DMS153 (cell line): ENCODE measurements around the gene MTA1.

Experiments
- DNase-seq: peaks from one replicate; lab custom pipeline; 2025; lab: John Stamatoyannopoulos, UW

Gene MTA1

DNA sequence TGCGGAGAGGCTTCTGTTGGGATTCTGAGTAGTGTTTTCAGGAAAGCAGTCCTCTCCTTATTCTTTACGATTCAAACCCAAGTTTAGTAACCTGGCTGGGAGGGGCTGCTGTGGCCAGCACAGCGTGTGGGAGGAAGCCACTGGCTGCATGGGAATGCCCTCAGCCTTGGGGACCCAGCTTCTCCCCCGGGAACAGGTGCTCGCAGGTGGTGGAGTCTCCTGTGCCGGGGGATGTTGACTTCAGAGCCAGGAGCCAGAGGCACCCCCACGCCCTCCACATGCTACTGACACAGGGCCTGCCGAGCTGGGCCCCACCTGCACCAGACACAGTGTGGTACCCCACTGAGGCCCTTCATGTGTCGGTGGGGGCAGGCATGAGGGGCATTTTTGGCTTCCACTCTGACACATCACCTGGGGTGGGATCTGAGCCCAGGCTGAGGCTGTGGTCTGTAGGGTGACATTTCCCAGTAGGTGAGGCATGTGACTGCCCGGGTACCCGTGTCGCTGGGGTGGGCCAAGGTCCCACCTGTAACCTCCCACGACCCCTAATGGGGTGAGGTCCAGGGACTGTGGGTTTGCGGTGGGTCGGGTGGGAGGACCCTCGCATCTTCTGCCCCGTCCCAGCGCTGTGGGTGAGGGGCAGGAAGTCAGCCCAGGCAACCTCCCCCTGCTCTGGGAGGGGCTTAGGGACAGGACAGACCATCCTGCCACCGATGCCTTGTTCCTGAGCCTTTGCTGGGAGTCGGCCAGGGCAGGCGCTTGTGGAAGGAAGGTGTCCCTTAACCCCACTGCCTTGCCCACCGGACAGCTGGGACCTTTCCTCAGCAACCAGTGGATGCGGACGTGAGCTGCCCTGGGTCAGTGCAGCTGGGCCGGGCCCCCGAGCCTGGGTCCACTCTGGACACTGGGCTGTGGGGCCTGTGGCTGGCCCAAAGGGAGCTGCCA, 26.5 kb downstream of the MTA1 start:
- DNase-seq = no peak

DNA sequence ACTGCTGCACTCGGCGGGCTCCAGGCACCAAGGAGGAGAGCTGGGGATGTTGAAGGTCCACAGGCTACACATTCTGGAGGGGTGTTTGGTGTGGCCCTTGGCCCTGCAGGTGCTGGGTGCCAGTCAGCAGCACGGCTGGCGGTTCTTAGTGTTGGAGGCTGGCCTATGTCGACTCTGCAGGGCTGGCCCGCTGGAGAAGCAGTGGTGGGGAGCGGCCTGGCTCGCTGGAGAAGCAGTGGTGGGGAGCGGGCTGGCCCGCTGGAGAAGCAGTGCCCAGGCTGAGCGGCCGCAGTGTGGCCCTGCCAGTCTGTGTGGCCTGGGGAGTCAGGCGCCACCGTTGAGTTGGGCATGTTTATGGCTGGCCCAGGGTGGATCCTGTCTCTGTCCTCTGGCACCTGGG, 27.3 kb downstream of the MTA1 start:
- no peak for DNase-seq

DNA sequence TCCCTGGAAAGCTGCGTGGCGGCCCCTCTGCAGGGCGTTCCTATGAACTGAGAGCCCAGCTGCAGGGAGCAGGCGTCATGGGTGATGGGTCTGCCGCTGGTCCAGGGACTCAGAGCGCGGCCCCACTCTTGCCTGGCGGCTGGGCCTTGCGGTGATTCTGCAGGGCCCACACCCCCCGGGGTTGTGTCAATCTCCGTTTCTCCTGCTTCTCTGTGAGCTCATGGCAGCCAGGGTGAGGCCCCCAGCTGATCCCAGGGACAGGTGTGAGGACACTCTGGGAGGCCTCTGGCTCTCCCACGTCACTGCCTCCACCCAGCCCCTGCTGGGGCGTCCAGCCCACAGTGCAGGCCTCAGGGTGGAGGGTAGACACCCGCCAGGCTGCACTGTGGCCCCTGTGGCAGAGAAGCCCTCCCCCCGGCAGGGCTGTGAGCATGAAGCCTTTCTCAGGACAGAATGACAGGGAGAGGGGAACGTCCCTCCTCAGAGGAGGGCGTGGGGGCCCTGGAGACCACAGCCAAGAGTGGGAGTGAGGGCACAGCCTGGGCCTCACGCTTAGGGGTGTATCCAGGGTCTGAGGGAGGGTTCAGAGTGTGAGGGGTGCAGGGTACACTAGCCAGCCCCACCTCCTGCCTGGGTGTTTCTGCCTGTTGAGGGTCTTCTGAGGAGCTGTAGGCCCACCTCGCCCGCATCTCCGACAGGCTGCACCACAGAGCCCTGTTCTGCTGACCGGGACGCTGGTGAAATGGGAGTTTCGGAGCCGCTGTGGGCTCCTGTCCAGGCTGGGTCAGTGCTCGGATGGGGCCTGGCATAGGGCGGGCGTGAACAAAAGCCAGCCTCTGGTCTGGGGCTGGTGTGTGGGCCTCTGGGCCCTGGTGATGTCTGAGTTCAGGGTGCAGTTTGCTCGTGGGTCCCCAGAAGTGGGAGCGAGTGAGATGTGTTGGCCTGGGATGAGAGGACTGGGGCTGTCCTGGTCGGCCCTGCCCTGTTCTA, 28.3 kb downstream of the MTA1 start:
- no peak for DNase-seq

DNA sequence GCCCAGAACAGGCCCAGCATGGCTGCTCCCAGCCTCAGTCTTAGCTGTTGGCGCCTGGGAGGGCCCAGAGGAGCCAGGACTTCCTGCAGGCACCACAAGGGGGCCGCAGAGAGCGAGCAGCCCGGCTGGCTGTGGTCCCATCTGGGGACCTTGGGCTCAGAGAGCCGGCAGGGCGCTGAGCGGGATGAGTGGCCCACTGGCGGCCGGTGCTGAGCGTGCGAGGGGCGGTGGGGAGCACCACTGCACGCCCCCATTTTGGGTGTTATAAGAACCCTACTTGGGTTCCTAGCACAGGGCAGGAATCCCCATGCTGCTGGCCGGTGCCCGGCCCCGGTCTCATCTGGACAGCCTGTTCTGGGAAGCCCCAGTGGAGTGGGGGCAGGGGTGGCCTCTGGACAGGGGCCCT, 29.1 kb downstream of the MTA1 start:
- no peak for DNase-seq

DNA sequence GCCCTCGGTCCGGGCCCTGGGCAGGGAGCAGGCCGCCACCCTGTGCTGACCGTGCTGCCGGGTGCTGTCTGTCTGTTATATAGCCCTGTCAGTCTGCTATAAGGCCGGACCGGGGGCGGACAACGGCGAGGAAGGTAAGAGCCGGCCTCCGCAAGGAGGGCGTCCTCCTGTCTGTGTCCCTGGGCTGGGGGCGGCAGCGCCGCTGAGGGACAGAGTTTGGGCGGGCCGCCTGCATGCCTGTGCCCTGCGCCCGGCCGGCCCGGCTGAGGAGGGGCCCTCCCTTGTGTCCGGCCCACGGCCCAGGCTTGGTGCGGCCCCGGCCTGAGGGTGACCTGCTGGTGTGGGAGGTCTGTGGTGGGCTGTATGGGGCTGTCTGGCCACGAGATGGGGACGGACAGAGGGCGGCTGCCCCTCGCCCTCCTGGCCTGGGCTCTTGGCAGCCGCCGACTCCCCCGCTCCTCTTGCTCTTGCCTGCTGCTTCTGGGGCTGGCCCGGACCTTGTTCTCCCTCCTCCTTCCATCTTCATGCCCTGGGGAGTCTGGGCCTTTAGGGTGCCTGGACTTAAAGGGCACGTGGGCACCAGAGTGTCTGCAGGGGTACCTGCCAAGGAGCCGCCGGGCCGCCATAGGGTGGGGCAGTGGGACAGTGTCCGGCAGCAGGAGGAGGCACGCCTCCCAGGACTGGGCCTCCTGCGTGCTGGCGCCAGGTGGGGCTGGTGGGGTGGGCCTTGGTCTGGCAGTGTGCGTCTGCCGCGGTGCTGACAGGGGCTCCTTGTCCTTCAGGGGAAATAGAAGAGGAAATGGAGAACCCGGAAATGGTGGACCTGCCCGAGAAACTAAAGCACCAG, 29.9 kb downstream of the MTA1 start:
- no peak for DNase-seq

DNA sequence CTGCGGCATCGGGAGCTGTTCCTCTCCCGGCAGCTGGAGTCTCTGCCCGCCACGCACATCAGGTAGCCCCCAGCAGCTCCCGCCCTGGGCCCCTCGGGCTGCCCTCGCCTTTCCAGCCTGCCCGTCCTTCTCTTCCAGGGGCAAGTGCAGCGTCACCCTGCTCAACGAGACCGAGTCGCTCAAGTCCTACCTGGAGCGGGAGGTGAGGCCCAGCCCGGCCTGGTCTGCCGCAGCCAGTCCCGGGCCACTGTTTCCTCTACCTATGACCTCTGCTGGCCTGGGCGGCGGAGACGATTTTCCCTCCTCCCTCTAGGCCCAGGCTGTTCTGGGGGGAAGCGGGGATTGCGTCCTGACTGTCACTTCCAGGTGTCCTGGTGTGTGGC, 30.5 kb downstream of the MTA1 start:
- no peak for DNase-seq

DNA sequence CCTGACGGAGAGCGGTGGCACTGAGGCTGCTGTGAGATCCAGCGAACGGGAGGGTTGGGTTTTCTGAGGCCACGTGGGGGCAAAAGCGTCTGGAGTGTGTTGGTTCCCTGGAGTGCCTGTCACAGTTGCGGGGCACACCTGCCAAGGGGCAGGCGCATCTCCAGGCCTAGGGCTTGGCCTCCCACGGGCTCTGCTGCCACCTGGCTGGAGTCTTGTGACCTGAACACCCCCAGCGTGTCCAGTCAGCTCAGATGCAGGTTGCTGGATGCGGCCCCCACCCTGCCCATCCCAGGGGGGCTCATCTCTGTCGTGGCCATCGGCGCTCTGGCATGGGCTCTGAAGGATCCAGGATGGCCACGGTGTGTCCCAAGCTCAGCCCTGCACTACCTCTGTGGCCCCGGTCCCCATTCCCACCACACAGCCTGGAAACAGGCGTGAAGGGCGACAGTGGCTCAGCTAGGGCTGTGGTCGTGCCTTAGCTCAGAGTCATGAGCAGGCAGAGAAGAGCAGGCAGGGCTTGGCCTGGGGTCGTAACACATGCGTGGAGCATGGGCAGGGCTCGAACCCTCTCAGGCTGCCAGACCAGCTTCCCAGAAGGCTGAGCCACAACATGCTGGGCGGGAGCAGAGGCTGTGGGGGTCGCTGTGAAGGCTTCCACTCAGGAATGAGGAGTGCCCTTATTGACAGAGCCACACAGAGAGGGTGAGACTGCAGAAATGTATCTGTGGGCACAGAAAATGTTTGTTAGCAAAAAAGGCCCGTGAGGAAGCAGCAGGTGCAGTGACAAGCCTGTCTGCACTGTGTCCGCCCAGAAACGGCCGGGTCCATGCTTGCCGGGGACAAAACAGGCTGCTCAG, 31.5 kb downstream of the MTA1 start:
- DNase-seq = no peak

DNA sequence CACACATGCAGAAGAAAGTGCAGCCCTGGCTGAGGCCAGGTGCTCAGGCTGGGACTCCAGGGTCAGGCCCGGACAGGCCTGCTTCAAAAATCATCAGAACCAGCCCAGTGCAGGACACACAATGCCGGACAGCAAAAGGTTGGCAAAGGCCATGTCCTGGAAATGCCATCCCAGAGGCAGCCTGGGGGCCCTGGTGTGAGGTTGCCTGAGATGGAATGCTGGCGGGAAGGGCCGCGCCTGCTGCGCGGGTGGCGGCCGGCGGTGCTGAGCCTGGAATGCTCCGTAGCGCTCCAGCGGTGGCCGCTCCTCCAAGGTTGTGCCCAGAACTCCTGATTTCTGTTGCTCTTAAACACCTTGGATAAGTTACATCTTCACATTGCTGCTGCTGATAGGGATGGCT, 33.3 kb downstream of the MTA1 start:
- DNase-seq = no peak

DNA sequence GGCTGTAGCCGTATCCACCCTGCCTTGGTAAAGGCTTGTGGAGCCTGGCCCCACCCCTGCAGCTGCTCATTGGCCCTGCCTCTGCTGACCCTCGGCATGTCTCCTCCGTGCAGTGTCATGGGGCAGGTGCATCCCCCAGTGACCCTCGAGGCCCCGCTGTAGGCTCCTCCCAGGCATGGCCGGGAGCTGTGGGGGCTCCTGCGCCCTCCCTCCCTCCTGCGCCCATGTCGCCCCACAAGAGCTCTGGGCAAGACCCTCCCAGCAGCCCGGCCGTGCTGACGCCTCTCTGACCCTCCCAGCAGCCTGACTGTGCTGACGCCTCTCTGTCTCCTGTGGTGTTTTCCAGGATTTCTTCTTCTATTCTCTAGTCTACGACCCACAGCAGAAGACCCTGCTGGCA, 34.2 kb downstream of the MTA1 start:
- no peak for DNase-seq

DNA sequence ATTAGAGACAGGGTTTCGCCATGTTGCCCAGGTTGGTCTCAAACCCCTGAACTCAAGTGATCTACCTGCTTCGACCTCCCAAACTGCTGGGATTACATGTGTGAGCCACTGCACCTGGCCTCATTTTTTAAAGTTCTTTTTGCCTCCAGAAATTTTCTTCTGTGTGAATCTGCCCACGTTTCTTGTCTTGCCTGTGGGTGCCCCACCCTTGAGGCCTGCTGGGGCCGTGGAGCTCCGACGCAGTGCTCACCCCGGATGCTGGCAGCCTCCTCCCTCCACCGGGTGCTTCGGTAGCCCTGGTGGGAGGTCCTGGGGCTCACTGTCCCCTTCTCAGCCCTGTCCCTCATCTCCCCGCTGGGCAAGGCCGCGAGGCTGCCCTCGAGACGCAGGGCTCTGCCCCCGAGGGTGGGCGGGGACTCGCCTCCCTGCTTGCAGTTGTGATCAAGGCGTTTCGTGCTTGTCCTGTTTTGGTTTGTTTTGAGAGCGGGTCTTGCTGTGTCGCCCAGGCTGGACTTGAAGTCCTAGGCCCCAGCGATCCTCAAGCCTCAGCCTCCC, 35.5 kb downstream of the MTA1 start:
- DNase-seq = no peak

DNA sequence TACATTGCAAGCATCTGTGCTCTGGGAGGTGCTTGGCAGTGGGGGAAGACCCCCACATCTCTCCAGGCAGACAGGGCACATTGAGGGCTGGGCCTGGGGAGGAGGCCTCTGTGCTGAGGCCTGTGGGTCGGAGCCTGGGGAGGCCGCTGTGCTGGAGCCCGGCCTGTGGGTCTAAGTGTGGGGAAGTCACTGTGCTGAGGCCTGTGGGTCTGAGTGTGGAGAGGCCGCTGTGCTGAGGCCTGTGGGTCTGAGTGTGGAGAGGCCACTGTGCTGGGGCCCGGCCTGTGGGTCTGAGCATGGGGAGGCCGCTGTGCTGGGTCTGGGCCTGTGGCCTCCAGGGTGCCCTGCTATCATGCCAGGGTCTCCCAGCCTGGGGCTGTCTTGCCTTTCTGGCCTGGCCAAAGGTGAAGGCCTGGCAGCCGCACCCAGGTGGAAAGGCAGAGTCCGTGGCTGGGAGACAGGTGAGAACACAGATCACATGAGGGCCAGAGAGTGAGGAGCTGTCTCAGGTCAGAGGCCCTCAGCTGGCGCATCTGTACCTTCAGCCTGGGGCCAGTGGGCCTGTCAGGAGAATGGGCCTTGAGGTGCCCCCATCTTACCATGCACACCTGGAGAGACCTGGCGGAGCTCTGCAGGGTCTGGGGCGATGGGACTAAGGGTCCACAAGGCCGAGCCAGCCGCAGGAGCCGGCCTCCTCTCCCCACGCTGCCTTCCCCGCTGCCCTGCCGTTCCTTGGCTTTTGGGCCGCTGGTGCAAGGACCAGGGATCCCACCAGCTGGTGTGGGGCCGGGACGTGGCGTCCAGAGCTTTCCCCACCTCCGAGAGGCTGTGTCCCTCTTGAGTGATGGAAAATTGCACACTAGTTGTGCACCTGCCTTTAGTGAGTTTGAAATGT, 36.4 kb downstream of the MTA1 start:
- no peak for DNase-seq

DNA sequence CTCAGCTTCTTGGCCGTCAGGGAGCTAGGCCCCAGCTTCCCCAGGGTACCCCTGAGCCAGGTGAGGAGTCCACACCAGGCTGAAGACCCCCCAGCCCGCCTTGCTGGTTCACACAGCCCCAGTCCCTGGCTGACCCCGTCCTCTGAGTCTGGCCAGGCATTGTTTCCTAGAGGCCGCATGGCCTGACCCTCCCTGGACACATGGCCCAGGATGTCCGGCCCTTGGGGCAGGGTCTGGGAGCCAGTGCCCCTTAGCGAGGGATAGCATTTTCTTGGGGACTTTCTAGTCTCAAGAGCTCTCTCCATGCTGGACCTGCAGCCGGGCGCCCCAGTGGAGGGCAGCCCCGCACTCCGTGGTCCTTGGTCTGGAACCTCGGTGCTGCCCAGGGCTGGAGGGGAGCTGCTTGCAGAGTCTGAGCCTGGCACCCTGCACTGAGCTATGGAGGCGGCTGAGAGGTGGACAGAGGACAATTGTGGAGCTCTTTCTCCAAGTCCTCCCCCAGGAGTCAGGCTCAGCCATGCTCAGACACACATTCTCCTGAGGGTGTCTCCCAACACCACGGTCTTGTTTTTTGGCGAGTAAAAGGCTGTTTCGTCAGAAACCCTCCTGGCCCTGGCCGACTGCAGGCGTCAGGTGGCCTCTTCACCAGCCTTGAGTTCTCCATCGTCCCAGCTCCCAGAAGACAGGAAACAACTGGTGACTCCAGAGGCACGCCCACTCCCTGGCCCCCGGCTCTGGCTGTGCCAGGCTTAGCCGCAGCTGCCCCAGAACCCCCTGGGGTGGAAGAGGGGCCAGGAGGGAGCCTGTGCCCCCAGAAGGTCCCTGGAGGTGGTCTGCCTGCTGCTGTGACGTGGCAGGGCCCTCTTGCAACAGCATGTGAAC, 37.4 kb downstream of the MTA1 start:
- no peak for DNase-seq

DNA sequence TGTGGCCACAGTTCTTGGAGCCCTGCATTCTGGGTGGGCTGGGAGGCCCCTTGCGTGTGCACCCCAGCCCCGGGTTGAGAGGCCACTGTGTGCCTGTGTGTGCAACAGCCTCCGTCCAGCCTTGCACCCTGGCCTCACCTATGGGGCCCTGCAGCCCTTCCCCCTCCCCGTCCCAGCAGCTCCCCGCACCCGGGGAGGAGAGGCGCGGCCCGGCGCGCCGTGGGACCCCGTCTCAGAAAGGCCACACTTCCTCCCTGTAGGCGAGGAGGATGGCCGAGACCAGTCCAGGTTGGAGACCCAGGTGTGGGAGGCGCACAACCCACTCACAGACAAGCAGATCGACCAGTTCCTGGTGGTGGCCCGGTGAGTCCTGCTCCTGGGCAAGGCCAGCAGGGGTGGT, 38.4 kb downstream of the MTA1 start:
- DNase-seq = no peak

DNA sequence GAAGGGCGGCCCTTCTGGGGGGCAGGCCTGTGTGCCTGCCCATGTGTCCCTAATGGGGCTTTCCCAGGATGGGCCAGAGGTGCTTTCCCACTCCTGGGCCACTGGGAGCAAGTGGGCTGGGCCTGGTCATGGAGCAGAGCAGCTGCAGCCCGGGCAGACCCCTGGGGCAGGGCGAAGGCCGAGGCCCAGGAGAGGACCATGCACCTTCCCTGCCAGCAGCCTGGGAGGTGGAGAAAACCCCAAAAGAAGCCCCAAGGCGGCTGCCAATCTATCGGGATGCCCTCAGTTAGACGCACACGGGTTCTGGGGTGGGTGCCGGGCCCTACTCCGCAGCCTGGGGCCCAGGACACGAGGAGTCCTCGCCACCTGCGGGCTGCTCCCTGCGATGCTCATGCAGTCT, 38.9 kb downstream of the MTA1 start:
- DNase-seq = no peak

DNA sequence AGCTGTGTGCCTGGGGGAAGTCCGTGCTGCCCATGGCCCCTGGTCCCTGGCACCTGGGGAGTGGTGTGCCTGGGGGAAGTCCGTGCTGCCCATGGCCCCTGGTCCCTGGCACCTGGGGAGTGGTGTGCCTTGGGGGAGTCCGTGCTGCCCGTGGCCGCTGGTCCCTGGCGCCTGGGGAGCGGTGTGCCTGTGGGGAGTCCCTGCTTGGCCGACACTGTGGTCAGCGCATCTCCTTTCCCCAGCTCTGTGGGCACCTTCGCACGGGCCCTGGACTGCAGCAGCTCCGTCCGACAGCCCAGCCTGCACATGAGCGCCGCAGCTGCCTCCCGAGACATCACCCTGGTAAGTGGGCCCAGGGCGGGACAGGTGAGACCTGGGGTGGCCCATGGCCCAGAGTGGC, 40.5 kb downstream of the MTA1 start:
- no peak for DNase-seq

DNA sequence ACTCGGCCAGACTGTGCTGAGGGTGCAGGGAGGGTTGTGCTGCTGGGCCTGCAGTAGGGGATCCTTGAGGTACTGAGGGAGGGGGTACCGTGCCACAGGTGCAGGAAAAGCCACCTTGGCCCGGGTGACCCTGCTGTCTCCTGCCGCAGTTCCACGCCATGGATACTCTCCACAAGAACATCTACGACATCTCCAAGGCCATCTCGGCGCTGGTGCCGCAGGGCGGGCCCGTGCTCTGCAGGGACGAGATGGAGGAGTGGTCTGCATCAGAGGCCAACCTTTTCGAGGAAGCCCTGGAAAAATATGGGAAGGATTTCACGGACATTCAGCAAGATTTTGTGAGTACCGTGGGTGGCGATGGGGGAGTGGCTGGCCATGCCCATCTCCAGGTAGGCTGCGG, 41.0 kb downstream of the MTA1 start:
- DNase-seq = no peak

DNA sequence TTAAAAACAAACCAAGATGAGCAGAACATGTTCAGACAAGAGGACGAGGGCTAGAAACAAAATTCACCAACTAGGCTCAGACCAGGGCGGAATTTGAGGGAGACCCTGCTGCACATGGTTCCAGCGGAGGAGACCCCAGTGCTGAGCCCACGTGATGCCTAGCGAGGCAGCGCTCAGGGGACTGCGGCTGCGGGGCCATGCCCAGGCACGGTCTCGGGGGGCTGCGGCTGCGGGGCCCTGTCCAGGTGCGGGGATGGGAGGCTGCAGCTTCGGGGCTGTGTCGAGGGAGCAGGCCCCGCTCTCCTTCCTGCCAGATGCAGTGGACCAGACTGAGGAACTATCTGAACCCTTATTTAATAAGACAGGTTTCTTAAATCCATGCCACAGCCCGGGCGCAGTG, 42.3 kb downstream of the MTA1 start:
- no peak for DNase-seq

DNA sequence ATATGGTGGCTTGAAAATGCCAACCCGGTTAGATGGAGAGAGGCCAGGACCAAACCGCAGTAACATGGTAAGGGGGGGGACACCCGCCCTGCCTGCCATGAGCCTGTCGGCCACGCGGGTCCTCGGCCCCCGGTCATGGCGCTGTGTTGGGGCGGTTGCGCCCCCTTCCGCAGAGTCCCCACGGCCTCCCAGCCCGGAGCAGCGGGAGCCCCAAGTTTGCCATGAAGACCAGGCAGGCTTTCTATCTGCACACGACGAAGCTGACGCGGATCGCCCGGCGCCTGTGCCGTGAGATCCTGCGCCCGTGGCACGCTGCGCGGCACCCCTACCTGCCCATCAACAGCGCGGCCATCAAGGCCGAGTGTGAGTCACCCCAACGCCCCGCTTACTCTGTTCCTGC, 44.9 kb downstream of the MTA1 start:
- DNase-seq = no peak
